Measurements from ENCODE around the gene CCDC175. TPM values are rescaled to one million over a fixed set of nuclear protein-coding genes. Genes with fewer than 3 reads are reported as not detected.

Gene CCDC175
- total RNA-seq, 1 experiment from 2014 or later = not detected

GRCh38 chr14:59619061-59619460 is 42.4 kb upstream of the CCDC175 start:
- no TSS peak for BruUV-seq (replicated peaks)
- CTCF ChIA-PET = no interaction called here
- no peaks in the 10 kb centered on the region for H3K4me1 ChIP-seq (ENCODE audit: insufficient read depth, low read length)
- H3K4me2 ChIP-seq (ENCODE audit: low read length) = no peak overlapping the region
- POLR2A ChIA-PET (ENCODE audit: unreplicated experiment) = no interaction called here
- no peaks in the 10 kb centered on the region for H4K20me1 ChIP-seq (ENCODE audit: low read length)
- H3K79me2 ChIP-seq (ENCODE audit: low read length) = no peaks in the 10 kb centered on the region
- no peak for ATAC-seq
- H3K9me3 ChIP-seq (ENCODE audit: low read length) = no peaks in the 10 kb centered on the region
- DNase-seq = no peak
- no peak overlapping the region for H3K27ac ChIP-seq (ENCODE audit: low read length)
- H3K27me3 ChIP-seq (ENCODE audit: low read length) = peaks cover 95% of the 10 kb centered on the region
- TF ChIP-seq CTCF (conservative IDR thresholded peaks at IDR 0.05; ENCODE audit: low read depth, low read length) = no peak
- TF ChIP-seq EZH2 (IDR thresholded peaks at IDR 0.05; ENCODE audit: low read length, unreplicated experiment) = no peak
- no peak for TF ChIP-seq EZH2phosphoT487 (IDR thresholded peaks at IDR 0.05; ENCODE audit: borderline replicate concordance, low read length)
- H2AFZ ChIP-seq (ENCODE audit: low read length) = no peak overlapping the region
- H3F3A ChIP-seq (ENCODE audit: low read length, unreplicated experiment) = no peaks in the 10 kb centered on the region
- intact Hi-C loops (cut with micrococcal nuclease) = no loop called here
- no peaks in the 10 kb centered on the region for H3K36me3 ChIP-seq (ENCODE audit: low read depth, low read length)
- no peaks in the 10 kb centered on the region for H3K9me2 ChIP-seq (replicated peaks; ENCODE audit: low read length)
- no peak overlapping the region for H3K9ac ChIP-seq (ENCODE audit: low read length)
- no peak overlapping the region for H3K4me3 ChIP-seq (ENCODE audit: low read length)

- ChIA-PET CTCF (no interaction called here), POLR2A (ENCODE audit: unreplicated experiment) (no interaction called here)
- no peak overlapping the region for H3K4me3 ChIP-seq (ENCODE audit: low read length)
- H2AFZ ChIP-seq (ENCODE audit: low read length) = no peak overlapping the region
- no peak for ATAC-seq
- BruUV-seq (replicated peaks) = no TSS peak
- H4K20me1 ChIP-seq (ENCODE audit: low read length) = no peaks in the 10 kb centered on the region
- H3K36me3 ChIP-seq (ENCODE audit: low read depth, low read length) = no peaks in the 10 kb centered on the region
- H3F3A ChIP-seq (ENCODE audit: low read length, unreplicated experiment) = no peaks in the 10 kb centered on the region
- peaks cover 90% of the 10 kb centered on the region for H3K27me3 ChIP-seq (ENCODE audit: low read length)
- H3K4me1 ChIP-seq (ENCODE audit: insufficient read depth, low read length) = no peaks in the 10 kb centered on the region
- no peak overlapping the region for H3K4me2 ChIP-seq (ENCODE audit: low read length)
- TF ChIP-seq EZH2phosphoT487 (IDR thresholded peaks at IDR 0.05; ENCODE audit: borderline replicate concordance, low read length) (no peak), CTCF (conservative IDR thresholded peaks at IDR 0.05; ENCODE audit: low read depth, low read length) (no peak), EZH2 (IDR thresholded peaks at IDR 0.05; ENCODE audit: low read length, unreplicated experiment) (no peak)
- no peak overlapping the region for H3K9ac ChIP-seq (ENCODE audit: low read length)
- H3K79me2 ChIP-seq (ENCODE audit: low read length) = no peaks in the 10 kb centered on the region
- no peaks in the 10 kb centered on the region for H3K9me2 ChIP-seq (replicated peaks; ENCODE audit: low read length)
- no peak overlapping the region for H3K27ac ChIP-seq (ENCODE audit: low read length)
- H3K9me3 ChIP-seq (ENCODE audit: low read length) = no peaks in the 10 kb centered on the region
- DNase-seq = no peak
- intact Hi-C loops (cut with micrococcal nuclease) = no loop called here
Observed at GRCh38 chr14:59601056-59601455, 24.4 kb upstream of the CCDC175 start.

DNA sequence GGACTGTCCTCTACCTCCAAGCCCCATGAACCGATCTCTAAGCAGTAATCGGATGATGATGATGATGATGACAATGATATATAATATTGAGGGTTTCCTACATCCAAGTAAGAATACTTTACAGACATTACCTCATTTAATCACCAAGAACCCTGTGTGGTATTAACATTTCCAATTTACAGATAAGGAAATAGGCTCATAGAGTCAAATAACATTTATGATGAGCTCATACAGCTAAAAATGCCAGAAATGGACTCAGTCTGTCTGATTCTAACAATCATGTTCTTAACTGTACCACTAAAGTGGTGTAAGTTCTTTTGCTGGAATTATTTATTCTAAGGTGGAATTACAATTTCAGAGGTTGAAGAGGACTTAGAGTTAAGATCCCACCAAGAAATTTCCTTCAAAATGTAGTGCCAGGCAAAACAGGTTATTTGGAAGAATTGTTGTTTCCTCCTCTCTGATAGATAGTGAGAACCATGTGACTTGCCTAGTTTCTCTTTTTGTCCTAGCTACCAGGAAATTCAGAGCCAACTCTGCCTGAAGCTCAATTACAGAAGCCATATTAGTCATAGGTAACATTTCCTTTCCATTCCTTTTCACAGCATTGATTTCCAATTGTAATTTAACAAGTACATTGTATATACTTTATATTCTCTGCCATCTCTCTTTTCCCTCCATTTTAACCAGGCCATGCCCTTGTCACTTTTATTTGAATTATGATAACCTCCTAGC is 23.8 kb upstream of the CCDC175 start:
- CTCF ChIA-PET = no interaction called here

More for the DNA sequence above, 23.8 kb upstream of the CCDC175 start:
- Histone ChIP-seq H3K27ac (ENCODE audit: low read length) (no peak overlapping the region), H3K4me1 (ENCODE audit: insufficient read depth, low read length) (no peaks in the 10 kb centered on the region), H4K20me1 (ENCODE audit: low read length) (no peaks in the 10 kb centered on the region), H3F3A (ENCODE audit: low read length, unreplicated experiment) (no peaks in the 10 kb centered on the region), H3K27me3 (ENCODE audit: low read length) (peaks cover 92% of the 10 kb centered on the region), H3K9me3 (ENCODE audit: low read length) (no peaks in the 10 kb centered on the region), H3K4me3 (ENCODE audit: low read length) (no peak overlapping the region), H2AFZ (ENCODE audit: low read length) (no peak overlapping the region), H3K9me2 (replicated peaks; ENCODE audit: low read length) (no peaks in the 10 kb centered on the region), H3K9ac (ENCODE audit: low read length) (no peak overlapping the region), H3K79me2 (ENCODE audit: low read length) (no peaks in the 10 kb centered on the region), H3K36me3 (ENCODE audit: low read depth, low read length) (no peaks in the 10 kb centered on the region), H3K4me2 (ENCODE audit: low read length) (no peak overlapping the region)
- ATAC-seq (no peak), DNase-seq (no peak)
- TF ChIP-seq EZH2phosphoT487 (IDR thresholded peaks at IDR 0.05; ENCODE audit: borderline replicate concordance, low read length) = no peak
- TF ChIP-seq CTCF (conservative IDR thresholded peaks at IDR 0.05; ENCODE audit: low read depth, low read length) = no peak
- no peak for TF ChIP-seq EZH2 (IDR thresholded peaks at IDR 0.05; ENCODE audit: low read length, unreplicated experiment)
- POLR2A ChIA-PET (ENCODE audit: unreplicated experiment) = no interaction called here
- BruUV-seq (replicated peaks) = no TSS peak
- intact Hi-C loops (cut with micrococcal nuclease) = no loop called here

Data from PC-3 (cell line).